Upper lobe of left lung (tissue), 4 donors: ENCODE results near the gene SLC31A2.

ENCODE experiments used
- CTCF ChIP-seq, 6 experiments: fragments of 450-650 bp in 4 of 6; fragments of 200-600 bp in 2 of 6; sonication (generic) in 2 of 6; IDR thresholded peaks; one replicate each; pipeline ENCODE4 v1.5.1; 2016 to 2019; ENCODE audit warnings: antibody characterized with exemption in 6 of 6
- POLR2A ChIP-seq, 4 donors: fragments of 450-650 bp; IDR thresholded peaks; one replicate each; pipeline ENCODE4 v1.5.1; 2016 to 2017; ENCODE audit warnings: antibody characterized with exemption in 4 of 4, mild to moderate bottlenecking in 2 of 4

DNA sequence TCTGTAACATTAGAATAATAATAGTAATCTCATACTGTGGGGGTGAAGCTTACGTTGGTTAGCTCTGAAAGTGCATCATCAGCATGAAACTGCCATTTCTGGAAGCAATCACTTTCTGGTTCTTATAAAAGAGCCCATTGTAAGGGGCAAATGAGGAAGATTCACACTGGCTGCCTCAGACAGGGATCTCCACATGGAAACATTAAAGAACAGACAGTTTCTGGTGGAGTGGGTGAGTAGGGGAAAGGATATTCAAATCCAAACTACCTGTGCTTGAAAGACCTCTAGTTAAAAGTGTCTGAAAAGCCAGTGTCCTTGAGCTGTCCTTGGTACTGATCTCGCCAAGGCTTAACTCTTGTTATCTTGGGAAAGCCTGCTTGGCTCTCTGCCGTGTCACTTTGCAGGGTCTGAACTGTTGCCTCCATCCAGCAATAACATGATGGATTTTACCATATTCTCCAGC is 19.1 kb upstream of the SLC31A2 start:
- TF ChIP-seq POLR2A (IDR thresholded peaks at IDR 0.05) (no peak), CTCF (IDR thresholded peaks at IDR 0.05) (no peak)
